SH-SY5Y (cell line): ENCODE data around the gene NUDT8.

Experiments used
- GATA2 ChIP-seq: IDR thresholded peaks from 2 replicates; pipeline ENCODE4 v1.6.1; 2011; ENCODE audit warnings: mild to moderate bottlenecking, low read depth, low read length
- GATA3 ChIP-seq: IDR thresholded peaks from 2 replicates; pipeline ENCODE4 v1.6.1; 2011; ENCODE audit warnings: low read depth, mild to moderate bottlenecking, low read length, moderate library complexity

NUDT8 gene

GRCh38 chr11:67648796-67649613 lies 19.3 kb upstream of the NUDT8 start:
- TF ChIP-seq GATA3 (no peak), GATA2 (no peak)

- TF ChIP-seq GATA2 (no peak), GATA3 (no peak)
These were observed 18.5 kb upstream of the NUDT8 start for GRCh38 chr11:67648140-67648795.

- TF ChIP-seq GATA3 (no peak), GATA2 (no peak)
These were observed 17.7 kb upstream of the NUDT8 start for GRCh38 chr11:67647471-67647870.

- TF ChIP-seq GATA2: no peak
- TF ChIP-seq GATA3: no peak
These were observed 17.0 kb upstream of the NUDT8 start for GRCh38 chr11:67646535-67647336.

- no peak for TF ChIP-seq GATA2
- TF ChIP-seq GATA3: no peak
These were observed 16.1 kb upstream of the NUDT8 start for GRCh38 chr11:67645521-67646461.

- no peak for TF ChIP-seq GATA2
- TF ChIP-seq GATA3: no peak
These were observed 15.0 kb upstream of the NUDT8 start for GRCh38 chr11:67644472-67645418.

GRCh38 chr11:67644042-67644441 lies 14.3 kb upstream of the NUDT8 start:
- TF ChIP-seq GATA2 (no peak), GATA3 (no peak)

- TF ChIP-seq GATA2: no peak
- no peak for TF ChIP-seq GATA3
These were observed 12.7 kb upstream of the NUDT8 start for GRCh38 chr11:67642173-67643120.

- TF ChIP-seq GATA2 (no peak), GATA3 (no peak)
These were observed 11.8 kb upstream of the NUDT8 start for GRCh38 chr11:67641338-67642172.

GRCh38 chr11:67640758-67641337 lies 11.1 kb upstream of the NUDT8 start:
- no peak for TF ChIP-seq GATA3
- TF ChIP-seq GATA2: no peak
